Neuronal stem cell (in vitro differentiated cells): ENCODE results near the gene GRAP.

Source experiments
- DNase-seq: peaks from one replicate; pipeline ENCODE4 v3.0.0-alpha.2; 2013; ENCODE audit warnings: low spot score
- H2AFZ ChIP-seq: one replicate; pipeline ENCODE4 v1.6.1; 2013; ENCODE audit warnings: mild to moderate bottlenecking, low read length, inconsistent platforms
- H2AK5ac ChIP-seq: 2 replicates; pipeline ENCODE4 v1.6.1; 2013; ENCODE audit warnings: low read depth, mild to moderate bottlenecking, inconsistent platforms, low read length, moderate library complexity, mixed read lengths
- H2BK120ac ChIP-seq: 2 replicates; pipeline ENCODE4 v1.6.1; 2013; ENCODE audit warnings: low read depth, mild to moderate bottlenecking, inconsistent platforms, low read length, moderate library complexity, mixed read lengths
- H2BK12ac ChIP-seq: one replicate; pipeline ENCODE4 v1.6.1; 2013; ENCODE audit warnings: low read length, inconsistent platforms
- H2BK15ac ChIP-seq: 2 replicates; pipeline ENCODE4 v1.6.1; 2013; ENCODE audit warnings: mild to moderate bottlenecking, low read length, inconsistent platforms, mixed read lengths
- H2BK5ac ChIP-seq: one replicate; pipeline ENCODE4 v1.6.1; 2013; ENCODE audit warnings: inconsistent platforms, mild to moderate bottlenecking, low read length, moderate library complexity
- H3K14ac ChIP-seq: one replicate; pipeline ENCODE4 v1.6.1; 2013; ENCODE audit warnings: low read length, inconsistent platforms
- H3K18ac ChIP-seq: 2 replicates; pipeline ENCODE4 v1.6.1; 2013; ENCODE audit warnings: low read length, inconsistent platforms
- H3K23ac ChIP-seq: 2 replicates; pipeline ENCODE4 v1.6.1; 2013; ENCODE audit warnings: low read depth, mild to moderate bottlenecking, mixed read lengths, low read length, inconsistent platforms; ENCODE audit not compliant: poor library complexity
- H3K27ac ChIP-seq: replicated peaks from 3 replicates; pipeline ENCODE4 v1.5.1; 2013; ENCODE audit warnings: low read length, inconsistent platforms
- H3K27me3 ChIP-seq, 3 experiments: 2 replicates each; pipeline ENCODE4 v1.6.1; 2013; ENCODE audit warnings: low read length in 3 of 3, mild to moderate bottlenecking in 2 of 3, inconsistent platforms in 1 of 3, low read depth in 1 of 3, mixed read lengths in 1 of 3, moderate library complexity in 1 of 3; ENCODE audit not compliant: control insufficient read depth in 3 of 3, insufficient read depth in 3 of 3
- H3K36me3 ChIP-seq, 2 donors: replicated peaks in 1 of 2; 2 replicates each; pipeline ENCODE4 v1.6.1; 2013; ENCODE audit warnings: low read length in 2 of 2; ENCODE audit not compliant: control insufficient read depth in 2 of 2, insufficient read depth in 2 of 2
- H3K4ac ChIP-seq: 2 replicates; pipeline ENCODE4 v1.6.1; 2013; ENCODE audit warnings: inconsistent platforms, mild to moderate bottlenecking, low read length, moderate library complexity
- H3K4me1 ChIP-seq, 2 donors: 1 replicate in 1 of 2; 2 replicates in 1 of 2; pipeline ENCODE4 v1.6.1; 2013; ENCODE audit warnings: low read length in 2 of 2, low read depth in 1 of 2; ENCODE audit not compliant: control insufficient read depth in 2 of 2, insufficient read depth in 1 of 2
- H3K4me2 ChIP-seq: one replicate; pipeline ENCODE4 v1.6.1; 2013; ENCODE audit warnings: mild to moderate bottlenecking, low read length, inconsistent platforms; ENCODE audit not compliant: insufficient read depth, poor library complexity, severe bottlenecking
- H3K4me3 ChIP-seq, 2 donors: 2 replicates each; pipeline ENCODE4 v1.5.1; 2013; ENCODE audit warnings: low read length in 2 of 2, mild to moderate bottlenecking in 2 of 2, inconsistent platforms in 1 of 2, moderate library complexity in 1 of 2
- H3K79me1 ChIP-seq: one replicate; pipeline ENCODE4 v1.6.1; 2013; ENCODE audit warnings: low read depth, mild to moderate bottlenecking, inconsistent platforms, low read length, moderate library complexity
- H3K9ac ChIP-seq: one replicate; pipeline ENCODE4 v1.6.1; 2013; ENCODE audit warnings: mild to moderate bottlenecking, low read depth, low read length, inconsistent platforms; ENCODE audit not compliant: poor library complexity
- H3K9me3 ChIP-seq, 2 donors: replicated peaks in 1 of 2; 2 replicates each; pipeline versions ENCODE3 to v1.6.1; 2013; ENCODE audit warnings: low read length in 2 of 2, mild to moderate bottlenecking in 2 of 2, inconsistent platforms in 1 of 2, low read depth in 1 of 2, mixed read lengths in 1 of 2, moderate library complexity in 1 of 2; ENCODE audit not compliant: control insufficient read depth in 2 of 2, insufficient read depth in 1 of 2
- H4K8ac ChIP-seq: one replicate; pipeline ENCODE4 v1.6.1; 2013; ENCODE audit warnings: low read depth, mild to moderate bottlenecking, inconsistent platforms, low read length, moderate library complexity
- H4K91ac ChIP-seq: one replicate; pipeline ENCODE4 v1.6.1; 2013; ENCODE audit warnings: low read length, low read depth, mild to moderate bottlenecking, inconsistent platforms; ENCODE audit not compliant: poor library complexity
- WGBS, 2 donors: extraction: QIAGEN DNeasy Blood & Tissue Kit; methylation state at CpG; one replicate each; pipeline ENCODE4 v1.1.7; 2013; ENCODE audit warnings: missing lambda C conversion rate in 2 of 2, mixed read lengths in 1 of 2; ENCODE audit not compliant: insufficient read length in 2 of 2, insufficient replicate concordance in 1 of 2; ENCODE audit errors: extremely low coverage in 2 of 2; 5-methylcytosine and 5-hydroxymethylcytosine counted together

Gene GRAP

GRCh38 chr17:19009970-19010369 is 36.8 kb downstream of the GRAP start:
- peaks cover 1 to 7% of the 10 kb centered on the region in 2 donors for H3K9me3 ChIP-seq
- no peak overlapping the region for H3K4me3 ChIP-seq
- no peak for DNase-seq
- H3K9ac ChIP-seq, result no peak overlapping the region
- H3K27ac ChIP-seq, result no peak overlapping the region
- H3K4me2 ChIP-seq, result no peak overlapping the region
- H3K27me3 ChIP-seq, result peaks cover 0 to 30% (median 0%) of the 10 kb centered on the region in 3 experiments
- no peaks in the 10 kb centered on the region for H3K36me3 ChIP-seq
- H4K91ac ChIP-seq, result no peak overlapping the region
- peak overlapping the region; percentile 77 for H3K18ac ChIP-seq
- no peak overlapping the region for H4K8ac ChIP-seq
- no peak overlapping the region for H3K23ac ChIP-seq
- H3K4me1 ChIP-seq, result peaks cover 0 to 4% of the 10 kb centered on the region in 2 donors
- H3K4ac ChIP-seq, result no peak overlapping the region
- H2BK12ac ChIP-seq, result peak overlapping the region; percentile 16
- no peak overlapping the region for H3K14ac ChIP-seq
- no peaks in the 10 kb centered on the region for H3K79me1 ChIP-seq
- H2BK120ac ChIP-seq, result no peak overlapping the region
- peak overlapping the region; percentile 58 for H2AK5ac ChIP-seq
- no peak overlapping the region for H2AFZ ChIP-seq
- H2BK15ac ChIP-seq, result peak overlapping the region; percentile 77
- WGBS, 2 donors, result no CpG with 5 or more reads among the region's 12 CpGs
- no peak overlapping the region for H2BK5ac ChIP-seq

- no peak overlapping the region for H3K4me3 ChIP-seq
- DNase-seq, result no peak
- H3K9ac ChIP-seq, result no peak overlapping the region
- H3K4ac ChIP-seq, result no peak overlapping the region
- H3K27me3 ChIP-seq, result peaks cover 0 to 54% (median 0%) of the 10 kb centered on the region in 3 experiments
- H4K8ac ChIP-seq, result no peak overlapping the region
- no peak overlapping the region for H3K23ac ChIP-seq
- H2AK5ac ChIP-seq, result no peak overlapping the region
- no peak overlapping the region for H2BK5ac ChIP-seq
- H2BK120ac ChIP-seq, result no peak overlapping the region
- no peak overlapping the region for H2AFZ ChIP-seq
- H2BK15ac ChIP-seq, result no peak overlapping the region
- no peak overlapping the region for H3K4me2 ChIP-seq
- H4K91ac ChIP-seq, result no peak overlapping the region
- H3K79me1 ChIP-seq, result peaks cover 10% of the 10 kb centered on the region
- no peak overlapping the region for H3K14ac ChIP-seq
- no peak overlapping the region for H2BK12ac ChIP-seq
- peaks cover 1 to 7% of the 10 kb centered on the region in 2 donors for H3K9me3 ChIP-seq
- no peak overlapping the region for H3K27ac ChIP-seq
- peaks cover 0 to 2% of the 10 kb centered on the region in 2 donors for H3K36me3 ChIP-seq
- peaks cover 0 to 20% of the 10 kb centered on the region in 2 donors for H3K4me1 ChIP-seq
- no peak overlapping the region for H3K18ac ChIP-seq
These were observed 40.1 kb downstream of the GRAP start for GRCh38 chr17:19006698-19007097.

GRCh38 chr17:19005789-19006430 is 40.8 kb downstream of the GRAP start:
- Histone ChIP-seq H4K91ac (no peak overlapping the region), H2BK120ac (no peak overlapping the region), H3K9me3 (peaks cover 1 to 7% of the 10 kb centered on the region in 2 donors), H3K4me1 (peaks cover 4 to 26% of the 10 kb centered on the region in 2 donors), H4K8ac (no peak overlapping the region), H3K4me2 (no peak overlapping the region), H3K4ac (no peak overlapping the region), H3K79me1 (peaks cover 14% of the 10 kb centered on the region), H2BK5ac (peak overlapping the region; percentile 57), H3K27me3 (peaks cover 0 to 62% (median 0%) of the 10 kb centered on the region in 3 experiments), H3K9ac (no peak overlapping the region), H3K18ac (no peak overlapping the region), H2BK12ac (peak overlapping the region; percentile 33), H2AFZ (no peak overlapping the region), H3K14ac (peak overlapping the region; percentile 21), H3K23ac (peak overlapping the region; percentile 62), H3K4me3 (no peak overlapping the region), H3K36me3 (peaks cover 0 to 5% of the 10 kb centered on the region in 2 donors), H2BK15ac (peak overlapping the region; percentile 83), H3K27ac (no peak overlapping the region), H2AK5ac (peak overlapping the region; percentile 99)
- WGBS, 2 donors, result no CpG with 5 or more reads among the region's 4 CpGs
- DNase-seq, result no peak

- WGBS, 2 donors, result no CpG with 5 or more reads among the region's 13 CpGs
- Histone ChIP-seq H4K91ac (no peak overlapping the region), H3K27me3 (peaks cover 0 to 68% (median 0%) of the 10 kb centered on the region in 3 experiments), H3K9ac (peak overlapping the region; percentile 75), H2AFZ (peak overlapping the region; percentile 56), H3K9me3 (peaks cover 1 to 7% of the 10 kb centered on the region in 2 donors), H4K8ac (peak overlapping the region; percentile 84), H3K4me1 (peaks cover 8 to 26% of the 10 kb centered on the region in 2 donors), H3K18ac (peak overlapping the region; percentile 93), H3K14ac (peak overlapping the region; percentile 21), H2AK5ac (peak overlapping the region; percentile 99), H3K4ac (peak overlapping the region; percentile 99), H3K4me2 (peak overlapping the region; percentile 71), H2BK12ac (peak overlapping the region; percentile 68), H2BK120ac (no peak overlapping the region), H3K27ac (no peak overlapping the region), H3K79me1 (peaks cover 14% of the 10 kb centered on the region), H2BK15ac (peak overlapping the region; percentile 83), H2BK5ac (peak overlapping the region; percentile 57), H3K4me3 (peak overlapping the region in 1 of 2 donors; percentile 83), H3K23ac (peak overlapping the region; percentile 66), H3K36me3 (peaks cover 0 to 5% of the 10 kb centered on the region in 2 donors)
- no peak for DNase-seq
These were observed 41.5 kb downstream of the GRAP start for GRCh38 chr17:19005137-19005773.
